Activated CD8-positive, alpha-beta memory T cell treated with anti-CD3 and anti-CD28 coated beads for 48 hours (primary cell): ENCODE results near the gene SLC25A23.
"Not testable (repeated sequence)": the region's sequence is repeated elsewhere in the genome, so short reads cannot be mapped to it uniquely, and the experiment has no call there.

Experiments
- DNase-seq, 3 experiments: peaks; one replicate each; pipeline ENCODE4 v3.0.0-alpha.2; 2020; ENCODE audit warnings: low read depth in 2 of 3, low spot score in 2 of 3

Gene SLC25A23

DNA sequence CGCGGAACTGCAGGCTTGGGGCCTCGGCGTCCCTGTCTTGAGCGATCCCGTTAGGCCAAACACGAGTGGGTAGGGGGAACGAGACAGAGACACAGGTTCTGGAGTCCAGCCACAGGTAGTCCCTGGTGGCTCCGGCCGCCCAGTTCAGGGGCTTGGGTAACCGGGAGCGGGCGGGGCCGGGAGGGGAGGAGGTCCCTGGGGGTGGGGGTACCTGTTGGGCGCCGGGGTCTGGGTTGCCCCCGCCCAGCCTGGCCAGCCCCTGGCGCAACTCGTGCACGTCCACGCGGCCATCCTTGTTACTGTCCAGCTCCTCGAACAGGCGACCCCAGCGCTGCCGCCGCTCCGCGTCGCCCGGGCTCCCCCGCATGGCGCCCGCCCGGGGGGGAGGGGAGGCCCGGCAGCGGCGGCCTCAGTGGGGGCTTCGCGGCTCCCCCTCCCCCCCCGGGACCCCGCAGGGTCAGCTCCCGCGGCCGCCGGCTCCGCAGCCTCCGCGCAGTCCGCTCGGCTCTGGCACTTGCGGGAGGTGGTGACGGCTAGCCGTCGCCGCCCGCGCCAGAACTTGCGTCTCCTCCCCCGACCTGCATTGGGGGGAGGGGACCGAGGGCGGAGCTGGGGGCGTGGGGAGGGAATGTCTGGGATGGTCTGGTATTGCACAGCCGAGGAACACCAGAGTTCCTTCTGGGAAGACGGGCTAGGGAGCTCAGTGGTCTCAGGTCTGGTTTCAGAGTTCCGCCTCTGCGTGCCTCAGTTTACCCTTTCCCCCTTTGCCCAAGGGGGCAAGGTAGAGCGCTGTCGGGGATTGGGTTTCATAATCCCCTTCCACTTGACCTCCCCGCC, at the start of gene SLC25A23:
TSS of gene SLC25A23 (minus strand) at position 531 of the 837 bp plus-strand sequence. CDS start at position 367, 164 bp downstream.
- peak; percentile 32 to 40 (median 33) for DNase-seq

- not testable (repeated sequence) for DNase-seq
Measured at GRCh38 chr19:6508028-6508771, 48.6 kb upstream of the SLC25A23 start.

DNA sequence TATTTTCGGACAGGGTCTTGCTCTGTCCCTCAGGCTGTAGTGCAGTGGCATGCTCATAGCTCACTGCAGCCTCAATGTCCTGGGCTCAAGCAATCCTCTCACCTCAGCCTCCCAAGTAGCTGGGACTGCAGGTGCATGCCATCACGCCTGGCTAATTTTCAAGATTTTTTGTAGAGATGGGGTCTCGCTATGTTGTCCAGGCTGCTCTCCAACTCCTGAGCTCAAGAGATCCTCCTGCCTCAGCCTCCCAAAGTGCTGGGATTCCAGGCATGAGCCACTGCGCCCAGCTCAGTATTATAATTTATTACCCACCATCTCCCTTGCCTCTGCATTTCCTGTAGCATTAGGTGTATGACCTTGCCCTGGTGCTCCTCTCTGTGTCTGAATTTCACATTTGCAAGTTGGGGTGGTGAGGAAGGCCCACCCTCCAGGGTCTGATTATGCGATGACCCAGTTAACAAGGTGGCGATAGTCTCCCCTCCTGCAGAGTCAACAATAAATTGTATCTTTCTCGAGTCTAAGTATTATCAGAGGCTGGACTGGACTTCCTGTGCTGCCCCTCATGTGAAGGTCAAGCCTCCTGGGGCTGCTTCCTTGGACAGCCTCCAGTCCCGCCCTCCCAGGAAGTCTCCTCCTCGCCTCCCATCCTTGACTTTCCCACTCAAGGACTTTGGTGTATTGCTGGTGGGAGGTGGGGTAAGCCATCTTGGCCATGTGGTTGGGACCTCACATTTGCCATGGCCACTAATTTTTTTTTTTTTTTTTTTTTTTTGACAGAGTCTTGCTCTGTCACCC, 44.0 kb upstream of the SLC25A23 start:
- no peak for DNase-seq

DNA sequence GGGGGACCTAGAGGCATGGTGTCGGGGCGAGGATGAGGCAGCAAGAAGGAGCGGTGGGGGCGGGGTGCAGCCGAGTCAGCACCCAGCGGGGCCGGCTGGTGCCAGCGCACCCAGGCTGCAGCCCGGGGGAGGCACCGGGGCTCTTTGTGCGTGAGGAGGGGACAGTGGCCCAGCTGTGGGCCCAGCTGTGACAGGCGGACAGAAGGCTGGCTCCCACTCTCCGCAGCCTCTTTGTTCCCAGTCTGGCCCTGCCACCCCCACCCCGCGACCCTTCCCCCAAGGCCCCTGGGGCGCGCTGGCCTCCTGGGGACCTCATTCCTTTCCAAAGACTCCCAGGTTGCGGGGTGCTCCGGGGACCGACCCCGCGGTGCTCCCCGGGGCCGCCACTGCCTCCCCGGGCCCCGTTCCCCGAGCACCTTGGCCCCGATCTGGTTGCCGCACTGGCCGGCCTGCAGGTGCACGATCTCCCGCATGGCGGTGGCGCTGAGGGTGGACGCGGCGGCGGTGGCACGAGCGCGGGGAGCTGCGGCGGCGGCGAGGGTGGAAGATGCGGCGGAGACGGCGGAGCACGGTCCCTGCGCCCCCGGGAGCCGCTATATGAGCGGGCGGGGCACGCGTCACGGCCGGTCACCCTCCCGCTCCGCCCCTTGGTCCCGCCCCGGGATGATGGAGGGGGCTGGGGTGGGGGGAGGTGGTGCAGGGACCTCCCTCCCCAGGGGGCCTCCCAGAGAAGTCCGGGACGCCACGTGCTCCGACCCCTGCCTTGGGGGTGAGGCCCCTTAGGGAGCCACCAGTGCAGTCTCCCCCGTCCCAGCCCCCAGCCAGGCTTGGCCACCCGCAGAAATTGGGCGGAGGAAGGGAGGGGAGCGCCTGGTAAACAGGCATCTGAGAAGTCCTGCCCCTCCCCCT, 42.4 kb upstream of the SLC25A23 start, which contains the start of gene TUBB4A:
TSS of gene TUBB4A (minus strand) at position 570 of the 909 bp plus-strand sequence. CDS start at position 473, 97 bp downstream.
- DNase-seq = no peak

DNA sequence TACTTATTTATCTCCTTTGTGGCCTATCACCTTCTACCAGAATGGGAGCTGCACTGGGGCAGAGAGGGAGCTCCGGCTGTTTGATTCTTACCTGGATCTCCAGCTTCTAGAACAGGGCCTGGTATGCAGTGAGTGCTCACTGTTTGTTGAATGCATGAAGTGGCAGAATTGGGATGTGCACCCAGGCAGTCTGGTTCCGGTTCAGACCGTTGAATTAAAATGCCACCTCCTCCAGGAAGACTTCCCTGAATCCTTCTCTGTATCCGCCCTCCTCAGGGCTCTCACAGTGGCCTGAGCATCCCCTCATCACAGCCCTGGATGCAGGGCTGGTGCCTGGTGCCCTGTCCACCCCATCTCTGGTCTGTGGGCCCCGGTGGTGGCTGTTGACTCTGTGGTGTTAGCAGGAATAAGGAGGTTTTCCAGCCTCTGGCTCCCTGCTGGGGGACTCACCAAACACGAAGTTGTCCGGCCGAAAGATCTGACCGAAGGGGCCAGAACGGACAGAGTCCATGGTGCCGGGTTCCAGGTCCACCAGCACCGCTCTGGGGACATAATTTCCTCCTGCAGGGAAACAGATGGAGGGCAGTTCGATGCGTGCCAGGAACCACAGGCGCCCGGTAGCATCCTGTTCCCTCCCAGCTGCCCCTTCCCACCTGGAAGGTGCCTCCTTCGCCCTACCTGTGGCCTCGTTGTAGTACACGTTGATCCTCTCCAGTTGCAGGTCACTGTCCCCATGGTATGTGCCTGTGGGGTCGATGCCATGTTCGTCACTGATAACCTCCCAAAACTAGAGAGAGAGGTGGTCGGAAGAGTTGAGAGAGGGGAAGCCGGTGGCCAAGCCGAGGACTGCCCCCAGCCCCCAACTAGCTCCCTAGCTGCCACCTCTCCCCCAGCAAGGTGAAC, 41.5 kb upstream of the SLC25A23 start:
- no peak for DNase-seq

DNA sequence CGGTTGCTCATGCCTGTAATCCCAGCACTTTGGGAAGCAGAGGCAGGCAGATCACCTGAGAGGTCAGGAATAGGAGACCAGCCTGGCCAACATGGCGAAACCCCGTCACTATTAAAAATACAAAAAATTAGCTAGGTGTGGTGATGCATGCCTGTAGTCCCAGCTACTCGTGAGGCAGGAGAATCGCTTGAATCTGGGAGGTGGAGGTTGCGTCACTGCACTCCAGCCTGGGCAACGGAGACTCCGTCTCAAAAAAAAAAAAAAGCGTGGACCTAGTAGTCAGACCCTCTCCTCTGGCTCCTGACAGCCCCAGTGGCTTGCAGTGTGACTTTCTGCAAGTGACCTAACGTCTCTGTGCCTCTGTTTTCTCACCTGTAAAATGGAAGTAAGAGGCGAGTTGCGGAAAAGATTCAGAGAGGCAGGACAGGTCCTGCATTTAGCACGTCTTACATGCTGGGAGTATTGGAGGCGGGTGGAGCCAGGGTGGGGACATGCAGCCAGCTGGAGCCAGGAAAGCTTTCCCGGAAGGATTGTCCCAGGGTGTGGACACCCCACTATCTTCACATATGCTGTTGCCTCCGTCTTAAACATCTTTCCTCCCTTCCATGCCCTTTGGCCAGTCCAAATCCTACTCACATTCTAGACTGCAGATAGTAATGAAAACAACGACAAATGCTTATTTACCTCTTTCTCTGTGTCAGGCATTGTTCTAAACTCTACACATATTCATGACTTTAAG, 39.6 kb upstream of the SLC25A23 start:
- DNase-seq = no peak

DNA sequence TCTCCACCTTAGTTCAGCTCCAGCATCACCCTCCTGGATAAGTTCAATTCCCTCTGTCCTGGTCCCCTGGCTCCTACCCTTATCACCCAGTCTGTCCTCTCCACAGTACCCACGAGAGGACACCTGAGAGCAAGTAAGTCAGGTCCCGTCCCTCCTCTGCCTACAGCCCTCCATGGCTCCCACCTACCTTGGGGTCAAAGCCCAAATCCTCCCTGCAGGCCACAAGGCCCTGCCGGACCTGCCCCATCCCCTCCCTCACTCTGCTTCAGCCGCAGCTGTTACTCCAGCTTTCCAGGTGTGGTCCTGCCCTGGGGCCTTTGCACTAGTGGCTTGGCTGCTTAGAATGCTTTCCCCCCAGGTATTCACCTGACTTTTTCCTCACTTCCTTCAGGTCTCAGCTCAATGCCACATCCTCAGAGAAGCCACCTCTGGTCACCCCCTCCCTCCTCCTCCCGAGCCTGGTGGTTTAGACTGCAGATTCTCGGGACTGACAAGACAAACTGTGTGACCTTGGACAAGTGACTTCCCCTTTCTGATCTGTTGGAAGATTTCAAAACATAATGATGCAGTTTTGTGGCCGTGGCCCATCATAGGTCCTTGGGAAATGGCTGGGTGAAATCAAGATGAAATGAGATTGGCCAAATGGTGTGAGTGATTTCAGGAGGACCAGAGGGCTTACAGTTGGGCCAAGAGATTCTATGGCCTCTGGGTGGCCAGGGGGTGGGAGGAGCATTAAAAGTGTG, 38.9 kb upstream of the SLC25A23 start:
- no peak for DNase-seq

- no peak for DNase-seq
Measured at GRCh38 chr19:6495947-6496346, 36.4 kb upstream of the SLC25A23 start.

GRCh38 chr19:6494438-6495036, 34.9 kb upstream of the SLC25A23 start:
- no peak for DNase-seq

- no peak for DNase-seq
Measured at GRCh38 chr19:6491802-6492592, 32.4 kb upstream of the SLC25A23 start.

GRCh38 chr19:6490134-6490533, 30.5 kb upstream of the SLC25A23 start:
- no peak for DNase-seq

DNA sequence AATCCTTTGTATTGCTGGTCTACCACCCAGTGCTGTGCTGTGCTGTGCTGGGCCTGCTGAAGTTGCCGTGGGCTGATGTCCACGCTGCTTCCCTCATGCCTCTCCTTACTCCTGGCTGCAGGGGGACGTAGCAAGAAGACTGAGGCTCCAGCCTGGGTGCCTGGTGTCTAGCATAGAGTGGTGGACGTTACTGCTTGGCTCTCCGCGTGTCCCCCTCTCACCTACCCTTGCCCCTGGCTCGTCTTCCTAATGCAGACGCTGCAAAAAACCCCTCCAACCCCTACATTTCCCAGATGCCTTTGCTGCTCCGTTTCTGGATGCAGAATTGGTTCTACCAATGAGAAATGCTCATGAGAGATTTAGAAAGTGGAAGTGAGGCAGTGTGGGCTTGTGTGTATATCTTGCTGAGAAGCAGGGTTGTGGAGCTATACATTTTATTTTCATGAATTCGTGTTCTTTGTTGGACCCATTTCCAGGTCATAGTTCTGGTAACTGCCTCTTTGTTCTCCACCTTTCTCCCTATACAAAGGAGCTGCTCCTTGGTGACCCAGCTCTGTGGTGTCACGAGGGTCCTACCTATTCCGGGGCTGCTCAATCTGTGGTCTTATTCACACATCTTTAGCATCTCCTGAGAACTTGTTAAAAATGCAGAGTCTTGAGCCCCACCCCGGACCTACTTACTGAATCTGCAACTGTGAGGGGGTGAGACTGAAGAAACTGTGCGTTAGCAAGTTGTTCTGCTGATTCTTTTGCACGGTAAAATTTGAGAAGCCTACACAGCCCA, 29.9 kb upstream of the SLC25A23 start:
- DNase-seq = no peak

GRCh38 chr19:6484831-6485230, 25.2 kb upstream of the SLC25A23 start:
- no peak for DNase-seq

GRCh38 chr19:6484230-6484629, 24.6 kb upstream of the SLC25A23 start:
- DNase-seq = no peak

- no peak for DNase-seq
Measured at GRCh38 chr19:6483235-6483634, 23.6 kb upstream of the SLC25A23 start.

- DNase-seq = no peak
Measured at GRCh38 chr19:6482343-6482686, 22.7 kb upstream of the SLC25A23 start.
